ENCODE measurements around the gene CD302. TPM values are rescaled to one million over a fixed set of nuclear protein-coding genes. Genes with fewer than 3 reads are reported as not detected.
"Not testable (repeated sequence)": the region's sequence is repeated elsewhere in the genome, so short reads cannot be mapped to it uniquely, and the experiment has no call there.

The CD302 gene
- total and polyA plus RNA-seq, 8 donors, result 7.0 to 18.4 (median 12.0) TPM

DNA sequence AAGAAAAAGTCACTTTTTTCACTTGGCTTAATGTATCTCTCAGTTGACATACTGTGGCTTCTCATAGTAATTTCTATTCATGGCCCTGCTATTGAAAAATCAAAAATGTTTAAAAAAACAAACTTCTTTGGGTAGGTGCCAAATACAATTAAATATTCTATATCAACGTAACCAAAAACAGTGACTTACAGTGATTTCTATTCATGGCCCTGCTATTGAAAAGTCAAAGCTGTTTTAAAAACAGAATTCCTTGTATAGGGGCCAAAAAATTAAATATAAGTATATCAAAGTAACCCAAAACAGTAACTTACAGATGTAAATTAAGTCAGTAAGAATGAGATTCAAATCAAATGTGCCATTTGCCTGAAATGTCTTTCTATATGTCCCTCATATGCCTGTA is 31.4 kb upstream of the CD302 start:
- ATAC-seq, result no peak
- Histone ChIP-seq H3K4me3 (no peak overlapping the region), H3K27ac (no peak overlapping the region), H3K36me3 (no peaks in the 10 kb centered on the region), H3K4me1 (no peaks in the 10 kb centered on the region), H3K27me3 (no peaks in the 10 kb centered on the region), H3K9me3 (no peaks in the 10 kb centered on the region)
- no peak for DNase-seq
- FAIRE-seq, result no peak
- 85% methylated on average over 1 of the region's 1 CpG for WGBS, 2 donors
- intact Hi-C loops (cut with DNase I), result no loop called here
- TF ChIP-seq, protein P1, sequence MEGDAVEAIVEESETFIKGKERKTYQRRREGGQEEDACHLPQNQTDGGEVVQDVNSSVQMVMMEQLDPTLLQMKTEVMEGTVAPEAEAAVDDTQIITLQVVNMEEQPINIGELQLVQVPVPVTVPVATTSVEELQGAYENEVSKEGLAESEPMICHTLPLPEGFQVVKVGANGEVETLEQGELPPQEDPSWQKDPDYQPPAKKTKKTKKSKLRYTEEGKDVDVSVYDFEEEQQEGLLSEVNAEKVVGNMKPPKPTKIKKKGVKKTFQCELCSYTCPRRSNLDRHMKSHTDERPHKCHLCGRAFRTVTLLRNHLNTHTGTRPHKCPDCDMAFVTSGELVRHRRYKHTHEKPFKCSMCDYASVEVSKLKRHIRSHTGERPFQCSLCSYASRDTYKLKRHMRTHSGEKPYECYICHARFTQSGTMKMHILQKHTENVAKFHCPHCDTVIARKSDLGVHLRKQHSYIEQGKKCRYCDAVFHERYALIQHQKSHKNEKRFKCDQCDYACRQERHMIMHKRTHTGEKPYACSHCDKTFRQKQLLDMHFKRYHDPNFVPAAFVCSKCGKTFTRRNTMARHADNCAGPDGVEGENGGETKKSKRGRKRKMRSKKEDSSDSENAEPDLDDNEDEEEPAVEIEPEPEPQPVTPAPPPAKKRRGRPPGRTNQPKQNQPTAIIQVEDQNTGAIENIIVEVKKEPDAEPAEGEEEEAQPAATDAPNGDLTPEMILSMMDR (IDR thresholded peaks at IDR 0.05), result no peak

DNA sequence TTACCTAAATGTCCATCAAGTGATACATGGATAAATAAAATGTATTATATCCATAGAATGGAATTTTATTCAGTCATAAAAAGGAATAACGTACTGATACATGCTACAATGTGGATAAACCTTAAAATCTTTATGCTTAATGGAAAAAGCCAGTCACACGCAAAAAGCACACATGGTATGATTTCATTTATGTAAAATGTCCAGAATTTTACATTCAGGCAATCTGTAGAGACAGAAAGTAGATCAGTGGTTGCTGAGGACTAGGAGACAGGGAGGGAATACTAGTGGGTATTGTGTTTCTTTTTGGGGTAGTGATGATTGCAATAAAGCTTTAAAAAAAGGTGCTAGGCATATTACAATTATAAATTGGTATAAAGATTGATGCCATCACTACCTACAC is 30.7 kb upstream of the CD302 start:
- FAIRE-seq (no peak), ATAC-seq (no peak), DNase-seq (no peak)
- Histone ChIP-seq H3K27me3 (no peaks in the 10 kb centered on the region), H3K9me3 (no peaks in the 10 kb centered on the region), H3K36me3 (no peaks in the 10 kb centered on the region), H3K4me1 (no peaks in the 10 kb centered on the region), H3K27ac (no peak overlapping the region), H3K4me3 (no peak overlapping the region)
- 85 to 94% methylated on average over 2 of the region's 2 CpGs for WGBS, 2 donors
- TF ChIP-seq, protein P1 (IDR thresholded peaks at IDR 0.05), result no peak
- intact Hi-C loops (cut with DNase I), result no loop called here

DNA sequence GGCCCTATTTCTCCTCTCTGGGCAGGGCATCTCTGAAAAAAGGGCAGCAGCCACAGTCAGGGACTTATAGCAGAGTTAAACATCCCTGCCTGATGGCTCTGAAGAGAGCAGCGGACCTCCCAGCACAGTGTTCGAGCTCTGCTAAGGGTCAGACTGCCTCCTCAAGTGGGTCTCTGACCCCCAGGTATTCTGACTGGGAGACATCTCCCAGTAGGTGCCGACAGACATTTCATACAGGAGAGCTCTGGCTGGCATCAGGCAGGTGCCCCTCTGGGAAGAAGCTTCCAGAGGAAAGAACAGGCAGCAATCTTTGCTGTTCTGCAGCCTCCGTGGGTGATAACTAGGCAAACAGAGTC is 24.4 kb upstream of the CD302 start:
- H3K9me3 ChIP-seq; H3K27ac ChIP-seq; H3K4me3 ChIP-seq; H3K27me3 ChIP-seq; intact Hi-C loops (cut with DNase I); H3K36me3 ChIP-seq; FAIRE-seq; ATAC-seq; DNase-seq; H3K4me1 ChIP-seq: not testable (repeated sequence)
- 79 to 94% methylated on average over 4 of the region's 4 CpGs for WGBS, 2 donors

DNA sequence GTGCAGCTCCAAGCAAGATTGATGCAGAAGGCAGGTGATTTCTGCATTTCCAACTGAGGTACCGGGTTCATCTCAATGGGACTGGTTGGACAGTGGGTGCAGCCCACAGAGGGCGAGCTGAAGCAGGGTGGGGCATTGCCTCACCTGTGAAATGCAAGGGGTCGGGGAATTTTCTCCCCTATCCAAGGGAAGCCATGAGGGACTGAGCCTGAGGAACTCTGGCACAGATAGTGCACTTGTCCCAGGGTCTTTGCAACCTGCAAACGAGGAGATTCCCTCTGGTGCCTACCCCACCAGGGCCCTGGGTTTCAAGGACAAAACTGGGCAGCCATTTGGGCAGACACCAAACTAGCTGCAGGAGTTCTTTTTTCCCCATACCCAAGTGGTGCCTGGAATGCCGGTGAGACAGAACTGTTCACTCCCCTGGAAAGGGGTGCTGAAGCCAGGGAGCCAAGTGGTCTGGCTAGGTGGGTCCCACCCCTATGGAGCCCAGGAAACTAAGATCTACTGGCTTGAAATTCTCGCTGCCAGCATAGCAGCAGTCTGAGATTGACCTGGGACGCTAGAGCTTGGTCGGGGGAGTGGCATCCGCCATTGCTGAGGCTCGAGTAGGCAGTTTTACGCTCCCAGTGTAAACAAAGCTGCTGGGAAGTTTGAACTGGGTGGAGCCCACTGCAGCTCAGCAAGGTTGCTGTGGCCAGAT is 23.9 kb upstream of the CD302 start:
- H3K27me3 ChIP-seq; H3K36me3 ChIP-seq; H3K9me3 ChIP-seq; H3K27ac ChIP-seq; H3K4me3 ChIP-seq; H3K4me1 ChIP-seq; ATAC-seq; FAIRE-seq; intact Hi-C loops (cut with DNase I): not testable (repeated sequence)
- peak in 1 of 6 donors; percentile 17 for DNase-seq
- 76 to 83% methylated on average over 11 of the region's 11 CpGs for WGBS, 2 donors

DNA sequence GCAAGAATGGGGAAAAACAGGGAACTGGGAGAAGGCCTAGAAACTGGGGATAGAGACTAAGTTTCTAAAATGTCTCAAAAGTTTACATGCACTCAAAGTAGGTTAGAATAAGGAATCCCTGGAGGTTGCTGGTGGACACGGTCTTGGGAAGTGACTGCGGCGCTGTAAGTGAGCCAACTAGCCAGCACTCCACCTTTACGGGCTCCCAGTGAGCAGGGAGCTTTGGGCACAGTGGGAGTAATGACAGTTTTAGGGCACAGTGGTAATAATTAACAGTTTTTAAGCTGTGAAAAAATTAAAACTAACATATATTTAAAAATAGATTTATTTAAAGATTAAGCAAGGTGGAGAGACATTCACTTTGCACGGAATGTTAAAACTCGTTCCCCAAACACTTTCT is 20.9 kb upstream of the CD302 start:
- Histone ChIP-seq H3K4me3 (no peak overlapping the region), H3K4me1 (no peaks in the 10 kb centered on the region), H3K9me3 (no peaks in the 10 kb centered on the region), H3K27ac (no peak overlapping the region), H3K36me3 (no peaks in the 10 kb centered on the region), H3K27me3 (no peaks in the 10 kb centered on the region)
- FAIRE-seq (no peak), ATAC-seq (peak in 2 of 4 donors; percentile 58 to 60), DNase-seq (no peak)
- TF ChIP-seq, protein P1 (IDR thresholded peaks at IDR 0.05), result no peak
- WGBS, 2 donors, result 60 to 70% methylated on average over 6 of the region's 6 CpGs
- intact Hi-C loops (cut with DNase I), result no loop called here

DNA sequence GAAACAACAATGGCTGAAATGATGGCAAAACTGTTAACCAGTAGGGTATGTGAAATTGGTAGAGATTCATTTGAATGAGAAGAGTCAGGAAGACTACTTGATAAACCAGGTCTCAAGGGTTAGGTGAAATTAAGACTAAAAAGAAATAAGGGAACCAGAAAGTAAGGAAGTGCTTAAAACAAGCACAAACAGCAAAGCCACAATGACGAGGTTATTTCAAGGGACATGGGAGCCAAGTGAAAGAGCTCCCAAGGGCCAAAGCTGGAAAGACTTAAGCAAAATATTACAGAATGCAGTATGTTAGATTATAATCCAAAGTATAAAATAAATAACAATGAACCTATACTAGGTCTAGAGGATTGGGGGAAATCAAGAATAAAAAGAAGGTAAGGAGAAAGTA is 19.3 kb upstream of the CD302 start:
- H3K36me3 ChIP-seq, result no peaks in the 10 kb centered on the region
- TF ChIP-seq, protein P1 (IDR thresholded peaks at IDR 0.05), result no peak
- no peak for FAIRE-seq
- H3K27ac ChIP-seq, result no peak overlapping the region
- intact Hi-C loops (cut with DNase I), result no loop called here
- H3K4me3 ChIP-seq, result no peak overlapping the region
- ATAC-seq, result no peak
- 85 to 93% methylated on average over 1 of the region's 1 CpG for WGBS, 2 donors
- H3K9me3 ChIP-seq, result no peaks in the 10 kb centered on the region
- H3K4me1 ChIP-seq, result no peaks in the 10 kb centered on the region
- no peak for DNase-seq
- H3K27me3 ChIP-seq, result no peaks in the 10 kb centered on the region

Data from pancreas (tissue), 10 donors.